Stimulated activated CD4-positive, alpha-beta T cell treated with anti-CD3 and anti-CD28 coated beads, Interleukin-4, amount 100 ng/mL, for 4 hours (primary cell): ENCODE results near the gene SIGLEC7.

ENCODE experiments used
- DNase-seq, 2 experiments: peaks; one replicate each; pipeline ENCODE4 v3.0.0-alpha.2; 2020

Gene SIGLEC7

DNA sequence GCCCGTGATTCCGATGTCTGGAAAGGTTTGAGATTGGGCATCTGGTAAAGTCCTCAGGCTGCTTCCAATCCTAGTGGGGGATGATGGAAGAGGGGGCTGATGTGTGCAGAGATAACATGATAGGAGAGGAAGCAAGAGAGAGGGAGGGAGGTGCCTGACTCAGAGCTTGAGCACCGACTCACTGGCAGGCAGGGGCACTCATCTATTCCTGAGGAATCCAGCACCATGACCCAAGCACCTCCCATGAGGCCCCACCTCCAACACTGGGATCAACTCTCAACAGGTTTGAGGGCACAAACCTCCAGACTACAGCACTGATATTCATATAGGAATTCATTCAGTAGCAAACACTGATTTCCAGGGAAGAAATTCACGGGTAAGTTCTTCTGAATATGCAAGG, 23.0 kb upstream of the SIGLEC7 start:
- DNase-seq = no peak

DNA sequence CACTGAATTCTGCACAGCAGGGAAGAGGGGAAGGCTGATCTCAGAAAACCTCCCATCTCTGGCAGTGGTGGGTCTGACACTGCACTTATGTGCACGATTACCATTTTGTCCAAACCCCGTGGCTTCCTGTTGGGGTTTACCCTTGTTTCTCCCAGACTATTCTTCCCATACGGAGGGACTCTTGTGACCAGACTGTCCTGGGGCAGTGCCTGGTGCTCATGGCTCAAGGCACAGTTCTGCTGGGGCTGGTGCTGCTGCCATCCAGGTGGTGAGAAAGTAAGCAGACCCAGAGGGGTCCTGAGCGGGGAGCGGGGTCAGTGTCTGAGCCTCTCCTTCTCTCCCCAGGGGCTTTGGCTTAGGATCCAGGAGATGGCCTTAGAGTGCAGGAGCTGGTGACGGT, 22.5 kb upstream of the SIGLEC7 start:
- DNase-seq = no peak

DNA sequence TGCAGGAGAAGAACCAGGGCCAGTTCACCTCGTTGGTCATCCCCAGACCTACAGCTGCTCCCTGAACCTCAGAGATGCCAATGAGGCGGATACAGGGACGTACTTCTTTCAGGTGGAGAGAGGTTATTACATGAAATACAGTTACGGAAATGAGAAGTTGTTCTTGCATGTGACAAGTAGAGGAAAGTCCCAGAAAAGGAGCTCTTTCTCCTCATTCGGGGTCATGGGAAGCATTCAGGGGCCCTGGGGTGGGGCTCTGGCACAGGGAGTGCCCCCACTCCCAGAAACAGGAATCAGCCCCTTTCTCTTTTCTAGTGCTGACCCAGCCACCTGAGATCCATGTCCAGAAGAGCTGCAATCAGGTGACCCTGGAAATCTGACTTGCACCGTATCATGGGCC, 21.9 kb upstream of the SIGLEC7 start:
- DNase-seq = no peak

- DNase-seq = no peak
These were observed 20.8 kb upstream of the SIGLEC7 start for GRCh38 chr19:51121257-51121656.

DNA sequence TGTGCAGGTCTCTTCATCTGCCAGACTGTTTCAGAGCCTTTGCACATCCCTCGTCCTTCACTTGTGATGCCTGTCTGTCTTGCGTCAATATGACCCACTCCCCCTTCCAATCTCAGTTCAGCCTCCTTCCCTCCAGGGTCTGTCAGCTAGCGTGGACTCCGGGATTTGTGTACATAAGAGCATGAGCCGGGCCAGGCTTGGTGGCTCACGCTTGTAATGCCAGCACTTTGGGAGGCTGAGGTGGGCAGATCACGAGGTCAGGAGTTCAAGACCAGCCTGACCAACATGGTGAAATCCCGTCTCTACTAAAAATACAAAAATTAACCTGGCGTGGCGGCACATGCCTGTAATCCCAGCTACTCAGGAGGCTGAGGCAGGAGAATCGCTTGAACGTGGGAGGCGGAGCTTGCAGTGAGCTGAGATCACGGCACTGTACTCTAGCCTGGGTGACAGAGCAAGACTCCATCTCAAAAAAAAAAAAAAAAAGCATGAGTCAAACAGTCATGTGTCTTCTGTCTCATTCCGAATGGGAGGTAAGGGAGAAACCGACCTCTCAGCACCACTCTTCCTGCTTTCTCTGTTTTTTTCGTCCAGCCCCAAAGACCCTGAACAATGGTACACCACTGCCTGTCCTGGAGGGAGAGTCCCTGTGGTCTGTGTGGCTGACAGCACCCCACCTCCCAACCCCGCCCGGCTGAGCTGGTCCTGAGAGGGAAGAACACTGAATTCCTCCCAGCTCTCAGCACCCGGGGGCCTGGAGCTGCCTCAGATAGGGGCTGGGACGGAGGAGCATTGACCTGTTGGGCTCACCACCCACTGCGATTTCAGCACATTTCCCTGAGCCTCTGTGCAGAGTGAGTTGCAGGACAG, 19.8 kb upstream of the SIGLEC7 start:
- no peak for DNase-seq

GRCh38 chr19:51123381-51123800, 18.7 kb upstream of the SIGLEC7 start:
- peak in 1 of 2 experiments; percentile 45 for DNase-seq

GRCh38 chr19:51123802-51124201, 18.3 kb upstream of the SIGLEC7 start:
- DNase-seq = no peak

GRCh38 chr19:51124216-51124615, 17.9 kb upstream of the SIGLEC7 start:
- no peak for DNase-seq

DNA sequence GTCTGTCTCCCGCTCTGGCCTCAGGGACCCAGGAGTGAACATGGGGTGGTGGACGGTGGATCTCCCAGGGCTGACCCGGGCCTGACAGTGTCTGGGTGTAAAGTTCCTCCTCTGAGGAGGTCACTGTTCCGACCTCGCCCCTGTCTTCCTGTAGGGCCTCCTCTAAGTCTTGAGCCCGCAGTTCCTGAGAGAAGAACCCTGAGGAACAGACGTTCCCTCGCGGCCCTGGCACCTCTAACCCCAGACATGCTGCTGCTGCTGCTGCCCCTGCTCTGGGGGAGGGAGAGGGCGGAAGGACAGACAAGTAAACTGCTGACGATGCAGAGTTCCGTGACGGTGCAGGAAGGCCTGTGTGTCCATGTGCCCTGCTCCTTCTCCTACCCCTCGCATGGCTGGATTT, 17.4 kb upstream of the SIGLEC7 start, which contains the start of gene SIGLEC9:
TSS of gene SIGLEC9 (plus strand) at position 178 of the 400 bp plus-strand sequence. CDS start at position 247, 69 bp downstream.
- no peak for DNase-seq

DNA sequence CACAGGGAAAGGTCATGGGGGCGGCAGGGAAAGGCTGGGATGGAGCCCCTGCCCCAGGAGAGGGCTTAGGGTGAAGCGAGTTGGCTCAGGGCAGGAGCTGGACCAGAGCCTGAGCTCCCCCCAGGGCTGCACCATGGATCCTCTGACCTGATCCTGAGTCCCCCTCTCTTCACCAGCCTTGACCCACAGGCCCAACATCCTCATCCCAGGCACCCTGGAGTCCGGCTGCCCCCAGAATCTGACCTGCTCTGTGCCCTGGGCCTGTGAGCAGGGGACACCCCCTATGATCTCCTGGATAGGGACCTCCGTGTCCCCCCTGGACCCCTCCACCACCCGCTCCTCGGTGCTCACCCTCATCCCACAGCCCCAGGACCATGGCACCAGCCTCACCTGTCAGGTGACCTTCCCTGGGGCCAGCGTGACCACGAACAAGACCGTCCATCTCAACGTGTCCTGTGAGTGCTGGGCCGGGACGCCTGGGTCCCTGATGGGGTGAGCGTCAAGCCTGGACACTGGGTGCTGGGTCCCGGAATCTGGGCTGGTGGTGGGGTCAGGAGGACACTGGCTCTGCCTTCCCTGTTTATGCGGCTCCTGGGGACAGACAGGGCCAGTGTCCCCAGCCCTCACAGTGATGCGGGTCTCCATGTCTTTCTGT, 16.6 kb upstream of the SIGLEC7 start:
- no peak for DNase-seq

DNA sequence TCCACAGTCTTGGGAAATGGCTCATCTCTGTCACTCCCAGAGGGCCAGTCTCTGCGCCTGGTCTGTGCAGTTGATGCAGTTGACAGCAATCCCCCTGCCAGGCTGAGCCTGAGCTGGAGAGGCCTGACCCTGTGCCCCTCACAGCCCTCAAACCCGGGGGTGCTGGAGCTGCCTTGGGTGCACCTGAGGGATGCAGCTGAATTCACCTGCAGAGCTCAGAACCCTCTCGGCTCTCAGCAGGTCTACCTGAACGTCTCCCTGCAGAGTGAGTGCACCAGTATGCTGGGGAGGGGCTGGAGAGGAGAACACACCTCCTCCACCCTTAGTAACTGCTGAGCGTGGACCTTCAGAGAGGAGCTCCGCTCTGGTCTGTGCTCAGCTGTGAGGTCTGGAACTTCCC, 15.1 kb upstream of the SIGLEC7 start:
- DNase-seq = no peak

DNA sequence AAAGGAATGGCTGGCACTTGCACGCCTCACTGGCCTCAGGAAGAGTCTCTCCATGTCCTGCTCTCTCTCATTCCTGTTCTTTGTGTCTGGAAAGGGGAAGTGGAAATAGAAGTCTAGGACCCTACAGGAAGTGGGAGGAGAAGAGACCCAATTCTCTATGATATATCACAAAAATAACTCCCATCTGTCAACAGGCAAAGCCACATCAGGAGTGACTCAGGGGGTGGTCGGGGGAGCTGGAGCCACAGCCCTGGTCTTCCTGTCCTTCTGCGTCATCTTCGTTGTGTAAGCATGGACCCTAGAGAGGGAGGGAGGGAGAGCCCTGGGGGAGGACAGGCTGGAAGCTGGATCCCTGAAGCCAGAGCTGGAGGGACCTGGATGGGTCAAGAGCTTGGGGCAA, 14.3 kb upstream of the SIGLEC7 start:
- no peak for DNase-seq

DNA sequence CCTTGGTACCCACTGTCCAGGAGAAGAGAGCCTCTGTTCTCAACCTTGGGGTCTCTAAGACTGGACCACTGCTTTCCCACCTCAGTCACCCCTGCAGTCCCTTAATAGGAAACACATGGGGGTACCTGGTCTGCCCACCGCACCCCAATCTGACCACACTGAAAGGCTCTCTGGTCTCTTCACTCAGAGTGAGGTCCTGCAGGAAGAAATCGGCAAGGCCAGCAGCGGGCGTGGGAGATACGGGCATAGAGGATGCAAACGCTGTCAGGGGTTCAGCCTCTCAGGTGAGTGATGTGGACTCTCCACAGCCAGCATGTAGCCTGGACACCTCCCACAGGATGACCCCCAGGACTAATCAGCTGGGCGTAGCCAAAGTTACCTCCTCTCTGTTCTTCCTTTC, 13.9 kb upstream of the SIGLEC7 start:
- DNase-seq = no peak

DNA sequence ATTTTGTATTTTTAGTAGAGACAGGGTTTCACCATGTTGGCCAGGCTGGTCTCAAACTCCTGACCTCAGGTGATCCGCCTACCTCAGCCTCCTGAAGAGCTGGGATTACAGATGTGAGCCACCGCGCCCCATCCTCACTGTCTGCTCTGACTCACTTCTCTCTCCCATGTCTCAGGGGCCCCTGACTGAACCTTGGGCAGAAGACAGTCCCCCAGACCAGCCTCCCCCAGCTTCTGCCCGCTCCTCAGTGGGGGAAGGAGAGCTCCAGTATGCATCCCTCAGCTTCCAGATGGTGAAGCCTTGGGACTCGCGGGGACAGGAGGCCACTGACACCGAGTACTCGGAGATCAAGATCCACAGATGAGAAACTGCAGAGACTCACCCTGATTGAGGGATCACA, 12.4 kb upstream of the SIGLEC7 start:
- no peak for DNase-seq

DNA sequence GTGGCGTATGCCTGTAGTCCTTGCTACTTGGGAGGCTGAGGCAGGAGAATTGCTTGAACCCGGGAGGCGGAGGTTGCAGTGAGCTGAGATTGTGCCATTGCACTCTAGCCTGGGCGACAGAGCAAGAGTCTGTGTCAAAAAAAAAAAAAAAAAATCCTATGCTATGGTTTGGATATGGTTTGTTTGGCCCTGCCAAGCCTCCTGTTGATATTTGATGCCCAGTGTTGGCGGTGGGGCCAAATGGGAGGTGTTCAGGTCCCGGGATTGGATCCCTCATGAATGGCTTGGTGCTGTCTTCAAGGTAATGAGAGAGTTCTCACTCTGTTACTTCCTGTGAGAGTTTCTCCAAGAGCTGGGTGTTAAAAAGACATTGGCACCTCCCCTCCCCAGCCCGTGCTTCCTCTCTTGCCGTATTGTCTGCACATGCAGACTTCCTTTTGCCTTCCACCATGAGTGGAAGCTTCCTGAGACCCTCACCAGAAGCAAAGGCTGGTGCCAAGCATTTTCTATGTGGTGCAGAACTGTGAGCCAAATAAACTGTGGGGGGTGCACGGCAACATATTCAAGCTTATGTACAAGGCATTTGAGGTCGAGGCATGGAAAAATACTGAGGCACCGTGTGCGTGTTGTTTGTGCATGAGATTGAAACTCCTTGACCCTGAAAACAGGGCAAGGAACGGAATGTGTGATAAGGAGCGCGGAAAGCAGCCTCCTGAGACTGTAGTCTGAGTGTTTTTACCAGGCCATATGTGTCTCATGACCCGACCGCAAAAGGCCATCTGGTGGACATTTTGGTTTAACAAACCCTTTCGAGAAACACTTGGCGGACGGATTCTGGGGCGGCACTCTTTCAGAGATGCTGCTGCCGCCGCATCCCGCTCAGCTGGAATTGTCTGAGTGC, 10.1 kb upstream of the SIGLEC7 start:
- DNase-seq = no peak

GRCh38 chr19:51135004-51135403, 7.1 kb upstream of the SIGLEC7 start:
- DNase-seq = no peak

GRCh38 chr19:51135986-51136762, 5.9 kb upstream of the SIGLEC7 start:
- no peak for DNase-seq

GRCh38 chr19:51136851-51137551, 5.1 kb upstream of the SIGLEC7 start:
- no peak for DNase-seq

- no peak for DNase-seq
These were observed 4.2 kb upstream of the SIGLEC7 start for GRCh38 chr19:51137792-51138425.

GRCh38 chr19:51138549-51138979, 3.5 kb upstream of the SIGLEC7 start:
- no peak for DNase-seq
